SU-DHL-6 (cell line): Measurements from ENCODE around the gene ZSCAN31.

ENCODE experiments used
- EZH2phosphoT487 ChIP-seq: fragments of 200-600 bp; sonication (generic), shearing (Covaris generic); conservative IDR thresholded peaks from 2 replicates; pipeline ENCODE4 v1.6.1; 2018; ENCODE audit warnings: mild to moderate bottlenecking, antibody characterized with exemption, low read length, moderate library complexity, mixed read lengths
- TF ChIP-seq, protein P1 (sequence below): fragments of 200-600 bp; sonication (generic); IDR thresholded peaks from one replicate; pipeline ENCODE4 v1.5.1; 2017; ENCODE audit warnings: antibody characterized with exemption, mild to moderate bottlenecking, low read length, moderate library complexity; ENCODE audit not compliant: insufficient read depth, poor library complexity, severe bottlenecking

DNA sequence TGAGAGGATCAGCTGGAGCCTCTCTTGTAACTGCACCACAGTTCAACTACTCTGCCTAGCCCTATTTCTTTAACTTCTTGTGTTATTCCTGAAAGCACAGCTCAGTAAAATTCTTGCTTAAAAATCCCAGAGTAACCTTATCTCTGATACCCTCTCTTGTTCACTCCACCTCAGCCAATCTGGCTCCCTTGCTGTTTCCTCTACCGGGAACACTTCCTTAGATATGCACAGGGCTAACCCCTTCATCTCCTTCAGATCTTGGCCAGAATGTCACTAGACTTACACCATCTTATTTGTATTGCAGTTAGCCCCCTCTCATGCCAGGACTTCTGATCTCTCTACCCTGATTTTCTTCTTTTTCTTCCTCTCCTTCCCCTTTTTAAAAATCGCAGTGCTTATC, 11.2 kb upstream of the ZSCAN31 start:
- no peak for TF ChIP-seq EZH2phosphoT487
- TF ChIP-seq, protein P1, sequence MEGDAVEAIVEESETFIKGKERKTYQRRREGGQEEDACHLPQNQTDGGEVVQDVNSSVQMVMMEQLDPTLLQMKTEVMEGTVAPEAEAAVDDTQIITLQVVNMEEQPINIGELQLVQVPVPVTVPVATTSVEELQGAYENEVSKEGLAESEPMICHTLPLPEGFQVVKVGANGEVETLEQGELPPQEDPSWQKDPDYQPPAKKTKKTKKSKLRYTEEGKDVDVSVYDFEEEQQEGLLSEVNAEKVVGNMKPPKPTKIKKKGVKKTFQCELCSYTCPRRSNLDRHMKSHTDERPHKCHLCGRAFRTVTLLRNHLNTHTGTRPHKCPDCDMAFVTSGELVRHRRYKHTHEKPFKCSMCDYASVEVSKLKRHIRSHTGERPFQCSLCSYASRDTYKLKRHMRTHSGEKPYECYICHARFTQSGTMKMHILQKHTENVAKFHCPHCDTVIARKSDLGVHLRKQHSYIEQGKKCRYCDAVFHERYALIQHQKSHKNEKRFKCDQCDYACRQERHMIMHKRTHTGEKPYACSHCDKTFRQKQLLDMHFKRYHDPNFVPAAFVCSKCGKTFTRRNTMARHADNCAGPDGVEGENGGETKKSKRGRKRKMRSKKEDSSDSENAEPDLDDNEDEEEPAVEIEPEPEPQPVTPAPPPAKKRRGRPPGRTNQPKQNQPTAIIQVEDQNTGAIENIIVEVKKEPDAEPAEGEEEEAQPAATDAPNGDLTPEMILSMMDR: no peak
